Progenitor cell of endocrine pancreas (in vitro differentiated cells): ENCODE measurements around the gene VARS2. TPM values are rescaled to one million over a fixed set of nuclear protein-coding genes. Genes with fewer than 3 reads are reported as not detected.

ENCODE experiments used
- DNase-seq: peaks from one replicate; pipeline ENCODE4 v3.0.0; 2021; ENCODE audit warnings: low spot score; ENCODE audit not compliant: unreplicated experiment
- H3K27ac Mint-ChIP-seq: 2 replicates; pipeline ENCODE4 v1.8.0; 2021; ENCODE audit warnings: mild to moderate bottlenecking, moderate library complexity, mixed read lengths
- H3K27me3 Mint-ChIP-seq: 2 replicates; pipeline ENCODE4 v1.8.0; 2021; ENCODE audit warnings: mixed read lengths
- H3K36me3 Mint-ChIP-seq: 2 replicates; pipeline ENCODE4 v1.8.0; 2022; ENCODE audit warnings: mixed read lengths; ENCODE audit not compliant: insufficient read depth
- H3K4me1 Mint-ChIP-seq: 2 replicates; pipeline ENCODE4 v1.8.0; 2021; ENCODE audit warnings: low read depth, mixed read lengths
- H3K4me3 Mint-ChIP-seq: 2 replicates; pipeline ENCODE4 v1.8.0; 2021; ENCODE audit warnings: low read depth, mild to moderate bottlenecking, moderate library complexity, mixed read lengths
- H3K9me3 Mint-ChIP-seq: 2 replicates; pipeline ENCODE4 v1.8.0; 2021; ENCODE audit warnings: low read depth, mixed read lengths
- total RNA-seq: library from RNA; stranded (reverse); gene quantifications from 2 replicates; pipeline ENCODE4 v1.2.1, GENCODE V29; 2021
- TF ChIP-seq, protein P1 (sequence below): fragments of 200-600 bp; sonication (generic); IDR thresholded peaks from one replicate; pipeline ENCODE4 v1.5.0; 2021; ENCODE audit warnings: antibody characterized with exemption, mild to moderate bottlenecking; ENCODE audit not compliant: unreplicated experiment

VARS2 gene
- total RNA-seq, 1 donor from 2014 or later: 58.0 TPM

GRCh38 chr6:30889921-30890645 is 24.0 kb upstream of the VARS2 start:
- H3K4me3 Mint-ChIP-seq: no peak overlapping the region
- no peaks in the 10 kb centered on the region for H3K9me3 Mint-ChIP-seq
- H3K27ac Mint-ChIP-seq: peak overlapping the region; percentile 43
- H3K4me1 Mint-ChIP-seq: peaks cover 19% of the 10 kb centered on the region
- no peak for DNase-seq
- peaks cover 18% of the 10 kb centered on the region for H3K36me3 Mint-ChIP-seq
- TF ChIP-seq, protein P1, sequence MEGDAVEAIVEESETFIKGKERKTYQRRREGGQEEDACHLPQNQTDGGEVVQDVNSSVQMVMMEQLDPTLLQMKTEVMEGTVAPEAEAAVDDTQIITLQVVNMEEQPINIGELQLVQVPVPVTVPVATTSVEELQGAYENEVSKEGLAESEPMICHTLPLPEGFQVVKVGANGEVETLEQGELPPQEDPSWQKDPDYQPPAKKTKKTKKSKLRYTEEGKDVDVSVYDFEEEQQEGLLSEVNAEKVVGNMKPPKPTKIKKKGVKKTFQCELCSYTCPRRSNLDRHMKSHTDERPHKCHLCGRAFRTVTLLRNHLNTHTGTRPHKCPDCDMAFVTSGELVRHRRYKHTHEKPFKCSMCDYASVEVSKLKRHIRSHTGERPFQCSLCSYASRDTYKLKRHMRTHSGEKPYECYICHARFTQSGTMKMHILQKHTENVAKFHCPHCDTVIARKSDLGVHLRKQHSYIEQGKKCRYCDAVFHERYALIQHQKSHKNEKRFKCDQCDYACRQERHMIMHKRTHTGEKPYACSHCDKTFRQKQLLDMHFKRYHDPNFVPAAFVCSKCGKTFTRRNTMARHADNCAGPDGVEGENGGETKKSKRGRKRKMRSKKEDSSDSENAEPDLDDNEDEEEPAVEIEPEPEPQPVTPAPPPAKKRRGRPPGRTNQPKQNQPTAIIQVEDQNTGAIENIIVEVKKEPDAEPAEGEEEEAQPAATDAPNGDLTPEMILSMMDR: no peak
- H3K27me3 Mint-ChIP-seq: no peaks in the 10 kb centered on the region

DNA sequence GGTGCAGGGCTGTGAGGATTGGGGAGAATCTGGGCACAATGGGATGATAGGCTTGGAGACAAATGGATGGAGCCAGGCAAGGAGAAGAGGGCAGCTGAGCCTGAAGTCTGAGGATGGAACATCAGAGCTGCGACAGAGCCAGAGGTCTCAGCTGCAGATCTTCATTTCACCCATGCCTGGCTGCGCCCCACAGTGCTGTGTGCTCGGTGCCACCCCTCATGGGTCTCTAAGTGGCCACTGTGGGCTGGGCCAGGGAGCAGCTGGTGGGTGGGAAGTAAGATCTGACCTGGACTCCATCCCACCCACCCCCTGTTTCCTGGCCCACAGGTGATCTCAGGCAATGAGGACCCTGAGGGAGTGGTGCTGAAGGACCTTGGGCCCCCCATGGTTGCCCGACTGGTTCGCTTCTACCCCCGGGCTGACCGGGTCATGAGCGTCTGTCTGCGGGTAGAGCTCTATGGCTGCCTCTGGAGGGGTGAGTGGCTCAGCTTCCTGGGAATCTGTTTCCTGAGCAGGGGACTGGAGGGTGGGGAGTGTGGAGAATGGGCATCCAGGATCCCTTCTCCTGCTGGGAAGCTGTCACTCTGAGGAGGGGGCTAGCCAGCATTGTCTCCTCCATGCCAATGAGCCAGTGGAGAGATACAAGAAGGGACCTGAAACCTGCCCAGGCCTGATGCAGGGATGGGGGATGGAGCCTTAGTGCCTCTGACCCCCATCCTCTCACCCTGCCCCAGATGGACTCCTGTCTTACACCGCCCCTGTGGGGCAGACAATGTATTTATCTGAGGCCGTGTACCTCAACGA is 23.2 kb upstream of the VARS2 start:
- Mint-ChIP-seq H3K27me3 (no peaks in the 10 kb centered on the region), H3K4me1 (peaks cover 12% of the 10 kb centered on the region), H3K36me3 (peaks cover 22% of the 10 kb centered on the region), H3K9me3 (no peaks in the 10 kb centered on the region), H3K27ac (no peak overlapping the region), H3K4me3 (no peak overlapping the region)
- TF ChIP-seq, protein P1: no peak
- DNase-seq: no peak

- peaks cover 6% of the 10 kb centered on the region for H3K4me1 Mint-ChIP-seq
- TF ChIP-seq, protein P1: no peak
- no peaks in the 10 kb centered on the region for H3K9me3 Mint-ChIP-seq
- H3K27me3 Mint-ChIP-seq: no peaks in the 10 kb centered on the region
- no peak overlapping the region for H3K27ac Mint-ChIP-seq
- H3K4me3 Mint-ChIP-seq: no peak overlapping the region
- peaks cover 23% of the 10 kb centered on the region for H3K36me3 Mint-ChIP-seq
- DNase-seq: no peak
These were observed 22.7 kb upstream of the VARS2 start for GRCh38 chr6:30891450-30891723.

DNA sequence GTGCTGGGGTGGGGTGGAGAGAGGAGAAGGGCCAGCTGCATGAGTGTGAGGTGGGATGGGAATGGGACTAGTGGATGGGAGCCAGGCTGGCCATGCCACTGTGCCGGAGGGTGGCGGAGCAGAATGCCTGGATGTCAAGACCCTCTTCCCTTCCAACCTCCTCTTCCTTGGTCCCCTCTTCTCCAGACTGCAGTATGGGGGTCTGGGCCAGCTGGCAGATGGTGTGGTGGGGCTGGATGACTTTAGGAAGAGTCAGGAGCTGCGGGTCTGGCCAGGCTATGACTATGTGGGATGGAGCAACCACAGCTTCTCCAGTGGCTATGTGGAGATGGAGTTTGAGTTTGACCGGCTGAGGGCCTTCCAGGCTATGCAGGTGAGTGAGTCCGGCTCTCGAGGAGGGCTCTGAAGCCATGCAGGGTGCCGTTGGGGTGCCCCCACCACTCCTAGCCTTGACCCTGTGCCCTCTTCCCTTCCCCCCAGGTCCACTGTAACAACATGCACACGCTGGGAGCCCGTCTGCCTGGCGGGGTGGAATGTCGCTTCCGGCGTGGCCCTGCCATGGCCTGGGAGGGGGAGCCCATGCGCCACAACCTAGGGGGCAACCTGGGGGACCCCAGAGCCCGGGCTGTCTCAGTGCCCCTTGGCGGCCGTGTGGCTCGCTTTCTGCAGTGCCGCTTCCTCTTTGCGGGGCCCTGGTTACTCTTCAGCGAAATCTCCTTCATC is 22.1 kb upstream of the VARS2 start:
- Mint-ChIP-seq H3K27ac (no peak overlapping the region), H3K4me3 (no peak overlapping the region)

More for the DNA sequence above, 22.1 kb upstream of the VARS2 start:
- Mint-ChIP-seq H3K9me3 (no peaks in the 10 kb centered on the region), H3K4me1 (peaks cover under 1% of the 10 kb centered on the region), H3K36me3 (peaks cover 23% of the 10 kb centered on the region), H3K27me3 (no peaks in the 10 kb centered on the region)
- DNase-seq: no peak
- TF ChIP-seq, protein P1: no peak
